HepG2 (cell line): ENCODE data around the gene STEAP1. TPM values are rescaled to one million over a fixed set of nuclear protein-coding genes. Genes with fewer than 3 reads are reported as not detected.

ENCODE experiments used
- ATF3 ChIP-seq: sonication (generic); formaldehyde crosslinking; IDR thresholded peaks from 2 replicates; pipeline ENCODE4 v1.4.0; 2020; ENCODE audit warnings: missing genetic modification reagents
- BCL6 ChIP-seq: IDR thresholded peaks from 2 replicates; pipeline ENCODE4 v1.6.1; 2016; ENCODE audit warnings: missing genetic modification reagents, missing compliant biosample characterization
- CHD2 ChIP-seq: IDR thresholded peaks from 2 replicates; pipeline ENCODE4 v1.6.1; 2011; ENCODE audit warnings: low read depth, low read length, improper control_type of control experiment
- HIVEP1 ChIP-seq: sonication (generic); formaldehyde crosslinking; IDR thresholded peaks from 2 replicates; pipeline ENCODE4 v1.4.0; 2020; ENCODE audit warnings: mild to moderate bottlenecking, missing genetic modification reagents
- IKZF5 ChIP-seq: IDR thresholded peaks from 2 replicates; pipeline ENCODE4 v1.6.1; 2018; ENCODE audit warnings: missing genetic modification reagents, mild to moderate bottlenecking, missing compliant biosample characterization
- KLF15 ChIP-seq: sonication (generic); formaldehyde crosslinking; IDR thresholded peaks from 2 replicates; pipeline ENCODE4 v1.8.1; 2023; ENCODE audit warnings: borderline replicate concordance, mild to moderate bottlenecking, inconsistent platforms, missing genetic modification reagents, mixed read lengths
- MIXL1 ChIP-seq: IDR thresholded peaks from 2 replicates; pipeline ENCODE4 v1.6.1; 2016
- POLR2G ChIP-seq: fragments of 200-400 bp; formaldehyde crosslinking; IDR thresholded peaks from 2 replicates; pipeline ENCODE4 v1.6.1; 2018; ENCODE audit warnings: mild to moderate bottlenecking, low read depth, low read length, moderate library complexity
- SRSF9 ChIP-seq: fragments of 200-400 bp; formaldehyde crosslinking; IDR thresholded peaks from 2 replicates; pipeline ENCODE4 v1.6.1; 2018; ENCODE audit warnings: borderline replicate concordance, mild to moderate bottlenecking, low read depth, low read length; ENCODE audit not compliant: insufficient read depth, poor library complexity, severe bottlenecking
- TRAFD1 ChIP-seq: sonication (generic); formaldehyde crosslinking; IDR thresholded peaks from 2 replicates; pipeline ENCODE4 v1.5.1; 2020; ENCODE audit warnings: missing genetic modification reagents, mild to moderate bottlenecking, borderline replicate concordance
- ZBTB21 ChIP-seq: sonication (generic); formaldehyde crosslinking; IDR thresholded peaks from 2 replicates; pipeline ENCODE4 v1.4.0; 2020; ENCODE audit warnings: missing genetic modification reagents
- ZFP90 ChIP-seq: sonication (generic); formaldehyde crosslinking; IDR thresholded peaks from 2 replicates; pipeline ENCODE4 v1.8.0; 2022; ENCODE audit warnings: missing genetic modification reagents, mild to moderate bottlenecking, inconsistent platforms, borderline replicate concordance
- ZNF142 ChIP-seq: sonication (generic); formaldehyde crosslinking; IDR thresholded peaks from 2 replicates; pipeline ENCODE4 v1.4.0; 2020; ENCODE audit warnings: missing genetic modification reagents
- ZNF503 ChIP-seq: sonication (generic); formaldehyde crosslinking; IDR thresholded peaks from 2 replicates; pipeline ENCODE4 v1.4.0; 2020; ENCODE audit warnings: missing genetic modification reagents
- ZNF597 ChIP-seq: sonication (generic); formaldehyde crosslinking; IDR thresholded peaks from 2 replicates; pipeline ENCODE4 v1.5.0; 2020; ENCODE audit warnings: missing genetic modification reagents
- ZNF775 ChIP-seq: sonication (generic); formaldehyde crosslinking; IDR thresholded peaks from 2 replicates; pipeline ENCODE4 v1.4.0; 2020; ENCODE audit warnings: missing genetic modification reagents, mild to moderate bottlenecking, moderate library complexity, borderline replicate concordance
- polyA plus RNA-seq, 8 experiments: library from polyadenylated mRNA; depleted of rRNA in 3 of 8; stranded (reverse) in 7 of 8; unstranded in 1 of 8; fragments of >200 nt; fragmentation: Illumina TruSeq in 4 of 8; extraction: Trizol in 4 of 8; gene quantifications; 2 replicates each; pipeline versions ENCODE4 v1.2.1 to v1.2.3, GENCODE V29; 2011 to 2016; ENCODE audit warnings: low read depth in 4 of 8, missing spikeins in 1 of 8, mixed read lengths in 1 of 8; ENCODE audit not compliant: insufficient read depth in 1 of 8
- total RNA-seq, 5 experiments: library from RNA; depleted of rRNA; stranded (reverse); fragments of >200 nt; fragmentation: Illumina TruSeq; extraction: Trizol; gene quantifications; 2 replicates each; pipeline ENCODE4 v1.2.3, GENCODE V29; 2016; ENCODE audit warnings: low read depth in 1 of 5

STEAP1 gene
- total and polyA plus RNA-seq, 2 of the 13 experiments (the other 11 are each of a cell fraction or from before 2014, with no cell fraction given), result 23.2 to 24.2 TPM

GRCh38 chr7:90211391-90212148 is 57.3 kb downstream of the STEAP1 start, which contains the start of gene STEAP2 (continued):
- TF ChIP-seq ZFP90 (CRISPR knock-in tag), result no peak; the same call in 1 of the 2 replicates
- TF ChIP-seq MIXL1 (CRISPR knock-in tag), result 0 out of 2 replicates have a peak, but pooled peaks have one; percentile 31
- TF ChIP-seq SRSF9, result no peak
- peak; percentile 80 for TF ChIP-seq POLR2G
- no peak for TF ChIP-seq CHD2
- TF ChIP-seq BCL6, result peak; percentile 79
- TF ChIP-seq ZNF775 (CRISPR knock-in tag), result 0 out of 2 replicates have a peak, but pooled peaks have one; percentile 29
- peak; percentile 85 for TF ChIP-seq IKZF5
- peak; percentile 71; the same call in 1 of the 2 replicates for TF ChIP-seq HIVEP1 (CRISPR knock-in tag)
- peak; percentile 44 for TF ChIP-seq KLF15 (CRISPR knock-in tag)
- no peak for TF ChIP-seq ZBTB21 (CRISPR knock-in tag)
- peak; percentile 34; the same call in 1 of the 2 replicates for TF ChIP-seq ZNF142 (CRISPR knock-in tag)
- no peak for TF ChIP-seq ZNF597 (CRISPR knock-in tag)
- TF ChIP-seq TRAFD1 (CRISPR knock-in tag), result no peak
- no peak for TF ChIP-seq ZNF503 (CRISPR knock-in tag)
- no peak for TF ChIP-seq ATF3 (CRISPR knock-in tag)
